ENCODE measurements around the gene HSBP1.

HSBP1 gene

GRCh38 chr16:83862661-83863060 is 54.9 kb downstream of the HSBP1 start:
- no peak for DNase-seq
- in situ Hi-C loops (cut with MboI; ENCODE audit: low pct_unique_long_range_greater_than_20kb, low sequenced_read_pairs) = no loop called here

DNA sequence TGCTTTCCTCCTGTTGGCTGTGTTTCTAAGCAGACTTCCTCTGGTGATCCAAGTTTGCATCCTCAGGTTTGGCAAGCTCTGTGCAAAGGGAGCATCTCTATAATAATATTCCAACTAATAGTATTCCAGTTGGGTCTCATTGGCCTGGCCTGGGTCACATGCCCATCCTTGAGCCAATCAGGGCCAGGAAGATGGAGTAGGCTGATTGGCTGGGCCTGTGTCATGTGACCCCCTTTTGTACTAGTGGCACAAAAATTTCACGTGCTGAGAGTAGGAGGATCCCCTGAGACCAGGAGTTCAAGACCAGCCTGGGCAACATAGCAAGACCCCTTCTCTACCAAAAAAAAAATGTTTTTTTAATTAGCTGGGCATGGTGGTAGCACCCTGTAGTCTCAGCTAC is 55.9 kb downstream of the HSBP1 start:
- in situ Hi-C loops (cut with MboI; ENCODE audit: low pct_unique_long_range_greater_than_20kb, low sequenced_read_pairs) = no loop called here
- DNase-seq = no peak

All from KBM-7 (cell line).